PC-3 (cell line): ENCODE data around the gene SYT11. TPM values are rescaled to one million over a fixed set of nuclear protein-coding genes. Genes with fewer than 3 reads are reported as not detected.

Experiments used
- ATAC-seq: fragments of 200-7000 bp; cut with Tn5 transposase; 2 replicates; pipeline ENCODE4 v1.9.1; 2020; ENCODE audit warnings: mild to moderate bottlenecking, moderate library complexity
- BruUV-seq: library from RNA; stranded (reverse); fragments of 400-500 nt; replicated peaks from 2 replicates; lab custom pipeline; 2021; lab: Mats Ljungman, UMichigan
- CTCF ChIA-PET: fragments of 300-600 bp; sonication (Branson Sonifier 250); formaldehyde crosslinking; loops from one replicate; lab custom pipeline; 2022; ENCODE audit warnings: antibody characterized with exemption; lab: Charles Lee
- POLR2A ChIA-PET: fragments of 300-600 bp; sonication (Branson Sonifier 250); formaldehyde crosslinking; loops from one replicate; lab custom pipeline; 2022; ENCODE audit warnings: antibody characterized with exemption; ENCODE audit not compliant: unreplicated experiment; lab: Charles Lee
- DNase-seq: peaks from one replicate; pipeline ENCODE4 v3.0.0-alpha.2; 2015
- H2AFZ ChIP-seq: fragments of 300-600 bp; sonication (generic); 2 replicates; pipeline ENCODE4 v1.6.0; 2016; ENCODE audit warnings: antibody characterized with exemption, low read length
- H3F3A ChIP-seq: fragments of 300-600 bp; sonication (generic); one replicate; pipeline ENCODE4 v1.6.0; 2017; ENCODE audit warnings: antibody characterized with exemption, low read length, control low read depth, mild to moderate bottlenecking; ENCODE audit not compliant: unreplicated experiment
- H3K27ac ChIP-seq: fragments of 300-600 bp; sonication (generic); 2 replicates; pipeline ENCODE4 v1.5.1; 2016; ENCODE audit warnings: mild to moderate bottlenecking, low read length
- H3K27me3 ChIP-seq: fragments of 300-600 bp; sonication (generic); 2 replicates; pipeline ENCODE4 v1.6.1; 2016; ENCODE audit warnings: low read length, mixed read lengths
- H3K36me3 ChIP-seq: fragments of 300-600 bp; sonication (generic); 2 replicates; pipeline ENCODE4 v1.6.1; 2016; ENCODE audit warnings: low read depth, mixed run types, low read length, mixed read lengths
- H3K4me1 ChIP-seq: fragments of 300-600 bp; sonication (generic); 2 replicates; pipeline ENCODE4 v1.5.1; 2016; ENCODE audit warnings: low read length; ENCODE audit not compliant: insufficient read depth
- H3K4me2 ChIP-seq: fragments of 300-600 bp; sonication (generic); 2 replicates; pipeline ENCODE4 v1.6.0; 2016; ENCODE audit warnings: low read length
- H3K4me3 ChIP-seq: fragments of 300-600 bp; sonication (generic); 2 replicates; pipeline ENCODE4 v1.5.1; 2016; ENCODE audit warnings: mild to moderate bottlenecking, low read length, mixed read lengths
- H3K79me2 ChIP-seq: fragments of 300-600 bp; sonication (generic); 2 replicates; pipeline ENCODE4 v1.6.1; 2017; ENCODE audit warnings: low read length, mixed read lengths
- H3K9ac ChIP-seq: fragments of 300-600 bp; sonication (generic); 2 replicates; pipeline ENCODE4 v1.6.0; 2016; ENCODE audit warnings: mild to moderate bottlenecking, low read length
- H3K9me2 ChIP-seq: fragments of 300-600 bp; sonication (generic); replicated peaks from 2 replicates; pipeline ENCODE4 v1.6.1; 2016; ENCODE audit warnings: mixed run types, low read length, mixed read lengths
- H3K9me3 ChIP-seq: fragments of 300-600 bp; sonication (generic); 2 replicates; pipeline ENCODE4 v1.6.1; 2016; ENCODE audit warnings: low read length, mixed read lengths
- H4K20me1 ChIP-seq: fragments of 300-600 bp; sonication (generic); 2 replicates; pipeline ENCODE4 v1.6.1; 2016; ENCODE audit warnings: low read length, mixed read lengths
- EZH2 ChIP-seq: fragments of 300-600 bp; sonication (generic); IDR thresholded peaks from one replicate; pipeline ENCODE4 v1.6.1; 2017; ENCODE audit warnings: antibody characterized with exemption, mild to moderate bottlenecking, low read length; ENCODE audit not compliant: unreplicated experiment
- EZH2phosphoT487 ChIP-seq: fragments of 300-600 bp; sonication (generic); IDR thresholded peaks from 2 replicates; pipeline ENCODE4 v1.6.1; 2018; ENCODE audit warnings: mild to moderate bottlenecking, antibody characterized with exemption, low read length, borderline replicate concordance
- intact Hi-C: fragments of 100-400 bp; cut with micrococcal nuclease; formaldehyde crosslinking; loops from 2 replicates; pipeline ENCODE4 v1.9.0; 2023
- total RNA-seq: library from RNA; depleted of rRNA; stranded (reverse); fragments of >200 nt; gene quantifications from 2 replicates; pipeline ENCODE4 v1.2.3, GENCODE V29; 2014
- TF ChIP-seq, protein P1 (sequence below): fragments of 300-600 bp; sonication (generic); conservative IDR thresholded peaks from 2 replicates; pipeline ENCODE4 v1.5.1; 2017; ENCODE audit warnings: antibody characterized with exemption, low read depth, mild to moderate bottlenecking, low read length

SYT11 gene
- total RNA-seq, 1 experiment from 2014 or later, result 0.44 TPM

- Histone ChIP-seq H3F3A (no peaks in the 10 kb centered on the region), H3K27ac (no peak within 1 kb of the TSS; the same call in 1 of the 2 replicates), H3K9me3 (no peaks in the 10 kb centered on the region), H2AFZ (peak within 1 kb of the TSS; percentile 88), H3K9me2 (no peaks in the 10 kb centered on the region), H3K36me3 (peaks cover 13% of the 10 kb centered on the region), H3K4me2 (peak within 1 kb of the TSS; percentile 88), H4K20me1 (no peaks in the 10 kb centered on the region), H3K4me1 (peaks cover 13% of the 10 kb centered on the region), H3K79me2 (peaks cover 43% of the 10 kb centered on the region), H3K4me3 (peak within 1 kb of the TSS; percentile 87), H3K27me3 (peaks cover 20% of the 10 kb centered on the region), H3K9ac (peak within 1 kb of the TSS; percentile 88)
- CTCF ChIA-PET, result no interaction called here
- ATAC-seq (peak; percentile 81), DNase-seq (peak; percentile 98)
- BruUV-seq, result TSS peak; percentile 94
- POLR2A ChIA-PET, result interaction anchor here (0.6 to 1.3 kb wide), 3 partner anchors 15 to 603 kb away, joined by 3 to 10 read pairs (median 3); no protein-coding TSS in a partner anchor
- TF ChIP-seq EZH2phosphoT487 (no peak), EZH2 (no peak)
- TF ChIP-seq, protein P1, sequence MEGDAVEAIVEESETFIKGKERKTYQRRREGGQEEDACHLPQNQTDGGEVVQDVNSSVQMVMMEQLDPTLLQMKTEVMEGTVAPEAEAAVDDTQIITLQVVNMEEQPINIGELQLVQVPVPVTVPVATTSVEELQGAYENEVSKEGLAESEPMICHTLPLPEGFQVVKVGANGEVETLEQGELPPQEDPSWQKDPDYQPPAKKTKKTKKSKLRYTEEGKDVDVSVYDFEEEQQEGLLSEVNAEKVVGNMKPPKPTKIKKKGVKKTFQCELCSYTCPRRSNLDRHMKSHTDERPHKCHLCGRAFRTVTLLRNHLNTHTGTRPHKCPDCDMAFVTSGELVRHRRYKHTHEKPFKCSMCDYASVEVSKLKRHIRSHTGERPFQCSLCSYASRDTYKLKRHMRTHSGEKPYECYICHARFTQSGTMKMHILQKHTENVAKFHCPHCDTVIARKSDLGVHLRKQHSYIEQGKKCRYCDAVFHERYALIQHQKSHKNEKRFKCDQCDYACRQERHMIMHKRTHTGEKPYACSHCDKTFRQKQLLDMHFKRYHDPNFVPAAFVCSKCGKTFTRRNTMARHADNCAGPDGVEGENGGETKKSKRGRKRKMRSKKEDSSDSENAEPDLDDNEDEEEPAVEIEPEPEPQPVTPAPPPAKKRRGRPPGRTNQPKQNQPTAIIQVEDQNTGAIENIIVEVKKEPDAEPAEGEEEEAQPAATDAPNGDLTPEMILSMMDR, result no peak
- intact Hi-C loops, result loop anchor here (1.0 to 5.0 kb wide), 3 partner anchors 55 to 159 kb away; partner anchors contain the start of genes KHDC4 and RIT1
Observed at GRCh38 chr1:155856975-155857930, 2.1 kb upstream of the SYT11 start, which contains the start of gene GON4L. TSS of gene GON4L (minus strand) at chr1:155857214. CDS start at chr1:155853780, 3,434 bp downstream.

GRCh38 chr1:155858800-155859233, 550 bp upstream of the SYT11 start:
- H3K9me2 ChIP-seq, result no peaks in the 10 kb centered on the region
- H3F3A ChIP-seq, result no peaks in the 10 kb centered on the region
- H3K9ac ChIP-seq, result peak overlapping the region; percentile 39
- H4K20me1 ChIP-seq, result no peaks in the 10 kb centered on the region
- ATAC-seq (no peak; the same call in 1 of the 2 replicates), DNase-seq (no peak)
- BruUV-seq, result no TSS peak
- ChIA-PET POLR2A (interaction anchor here (1.0 kb wide), 1 partner anchor 34 kb away, joined by 4 read pairs; no protein-coding TSS in a partner anchor), CTCF (interaction anchor here (0.6 kb wide), 1 partner anchor 651 kb away, joined by 5 read pairs; no protein-coding TSS in a partner anchor)
- TF ChIP-seq, protein P1, result no peak
- TF ChIP-seq EZH2phosphoT487 (no peak), EZH2 (no peak)
- intact Hi-C loops, result loop anchor here (1.0 to 5.0 kb wide), 3 partner anchors 34 to 73 kb away; partner anchors contain the start of genes KHDC4 and RIT1
- peak overlapping the region; percentile 67 for H2AFZ ChIP-seq
- no peaks in the 10 kb centered on the region for H3K9me3 ChIP-seq
- peaks cover 29% of the 10 kb centered on the region for H3K79me2 ChIP-seq
- peaks cover 27% of the 10 kb centered on the region for H3K27me3 ChIP-seq
- peak overlapping the region; percentile 88 for H3K4me2 ChIP-seq
- H3K4me3 ChIP-seq, result peak overlapping the region; percentile 66
- H3K4me1 ChIP-seq, result peaks cover 13% of the 10 kb centered on the region
- H3K36me3 ChIP-seq, result peaks cover 4% of the 10 kb centered on the region; the same call in 1 of the 2 replicates
- H3K27ac ChIP-seq, result no peak overlapping the region
